Tongue (tissue), 2 donors: ENCODE measurements around the gene ACKR2. TPM values are rescaled to one million over a fixed set of nuclear protein-coding genes. Genes with fewer than 3 reads are reported as not detected.
"Not testable (repeated sequence)": the region's sequence is repeated elsewhere in the genome, so short reads cannot be mapped to it uniquely, and the experiment has no call there.

Source experiments
- DNase-seq: peaks from one replicate; pipeline ENCODE4 v3.0.0-alpha.2; 2015
- total RNA-seq: library from RNA; depleted of rRNA; stranded (reverse); fragments of >200 nt; gene quantifications from one replicate; pipeline ENCODE4 v1.2.3, GENCODE V29; 2014

ACKR2 gene
- total RNA-seq, 1 donor from 2014 or later: 2.2 TPM

DNA sequence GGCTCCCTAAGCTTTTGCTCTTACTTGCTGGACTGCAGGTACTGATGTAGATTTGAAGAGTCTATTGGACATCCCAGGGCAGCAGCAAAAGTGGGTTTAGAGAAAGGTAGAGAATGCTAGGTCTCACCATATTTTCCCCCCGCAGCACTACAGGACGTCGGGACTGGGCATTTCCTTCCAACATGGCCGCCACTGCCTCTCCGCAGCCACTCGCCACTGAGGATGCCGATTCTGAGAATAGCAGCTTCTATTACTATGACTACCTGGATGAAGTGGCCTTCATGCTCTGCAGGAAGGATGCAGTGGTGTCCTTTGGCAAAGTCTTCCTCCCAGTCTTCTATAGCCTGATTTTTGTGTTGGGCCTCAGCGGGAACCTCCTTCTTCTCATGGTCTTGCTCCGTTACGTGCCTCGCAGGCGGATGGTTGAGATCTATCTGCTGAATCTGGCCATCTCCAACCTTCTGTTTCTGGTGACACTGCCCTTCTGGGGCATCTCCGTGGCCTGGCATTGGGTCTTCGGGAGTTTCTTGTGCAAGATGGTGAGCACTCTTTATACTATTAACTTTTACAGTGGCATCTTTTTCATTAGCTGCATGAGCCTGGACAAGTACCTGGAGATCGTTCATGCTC lies 55.2 kb downstream of the ACKR2 start:
- DNase-seq: no peak

DNA sequence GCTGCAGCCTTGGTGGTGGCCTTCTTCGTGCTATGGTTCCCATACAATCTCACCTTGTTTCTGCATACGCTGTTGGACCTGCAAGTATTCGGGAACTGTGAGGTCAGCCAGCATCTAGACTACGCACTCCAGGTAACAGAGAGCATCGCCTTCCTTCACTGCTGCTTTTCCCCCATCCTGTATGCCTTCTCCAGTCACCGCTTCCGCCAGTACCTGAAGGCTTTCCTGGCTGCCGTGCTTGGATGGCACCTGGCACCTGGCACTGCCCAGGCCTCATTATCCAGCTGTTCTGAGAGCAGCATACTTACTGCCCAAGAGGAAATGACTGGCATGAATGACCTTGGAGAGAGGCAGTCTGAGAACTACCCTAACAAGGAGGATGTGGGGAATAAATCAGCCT lies 56.0 kb downstream of the ACKR2 start:
- DNase-seq: no peak

DNA sequence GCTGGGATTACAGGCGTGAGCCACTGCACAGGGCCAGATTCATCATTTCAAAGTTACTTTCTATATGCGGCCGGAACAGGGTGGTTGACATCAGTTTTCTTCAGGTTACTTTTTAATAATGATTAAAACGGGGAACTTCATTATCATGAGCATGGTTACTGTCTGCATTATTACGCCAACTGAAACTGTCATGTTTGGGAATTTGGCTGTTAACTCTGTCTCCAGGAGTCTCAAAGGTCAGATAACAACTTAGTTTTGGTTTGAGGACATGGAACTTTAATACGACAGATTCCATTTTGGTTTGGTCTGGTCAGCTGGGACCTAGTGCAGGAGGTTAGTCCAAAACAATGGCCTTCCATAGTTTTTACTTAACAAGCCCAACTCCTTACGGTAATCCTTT lies 57.9 kb downstream of the ACKR2 start:
- DNase-seq: no peak

DNA sequence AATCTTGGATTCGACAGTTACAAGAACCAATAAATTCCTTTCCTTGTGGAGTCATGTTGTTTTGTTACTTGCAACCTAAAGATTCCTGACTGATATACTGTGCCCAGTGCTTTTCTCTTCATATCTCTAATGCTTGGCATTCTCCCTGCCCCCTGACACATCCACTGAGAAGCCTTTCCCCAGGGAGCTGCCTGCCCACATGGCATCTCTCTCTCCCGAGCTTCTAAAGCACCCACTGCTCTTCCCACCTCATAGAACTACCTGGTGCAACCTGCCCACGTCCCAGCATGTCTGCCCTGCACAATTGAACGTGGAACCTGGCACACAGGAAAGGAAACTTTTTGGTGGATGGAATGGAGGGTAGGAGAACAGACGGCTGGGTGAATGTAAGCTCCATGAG lies 59.6 kb downstream of the ACKR2 start:
- no peak for DNase-seq

DNA sequence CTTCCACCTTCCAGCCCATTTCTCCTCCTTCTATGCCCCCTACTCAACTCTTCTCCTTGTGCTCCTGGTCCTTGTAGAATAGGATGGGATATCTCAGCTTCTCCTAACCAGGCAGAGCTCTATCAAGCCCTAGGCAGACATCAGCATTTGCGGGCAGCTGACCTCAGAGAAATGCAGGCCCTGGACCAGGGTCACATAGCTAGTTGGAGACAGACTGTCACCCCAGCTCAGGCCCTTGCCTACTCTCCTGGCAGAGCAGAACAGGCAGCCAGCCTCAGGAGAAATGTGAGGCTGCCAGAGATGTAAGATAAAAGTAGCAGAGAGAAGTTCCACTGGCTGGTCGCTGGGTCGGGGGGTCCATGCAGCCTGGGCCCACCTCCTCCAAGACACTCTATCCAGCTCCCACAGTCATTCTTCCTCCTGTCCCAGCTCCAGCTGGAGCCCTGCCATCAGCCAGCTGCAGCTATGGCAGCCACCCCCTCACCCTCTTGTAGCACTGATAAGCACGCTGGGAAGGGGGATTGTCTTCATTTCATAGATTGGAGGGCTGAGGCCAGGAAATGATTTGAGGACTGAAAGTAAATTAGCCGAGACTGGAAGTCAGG lies 62.4 kb downstream of the ACKR2 start:
- peak; percentile 81 for DNase-seq

DNA sequence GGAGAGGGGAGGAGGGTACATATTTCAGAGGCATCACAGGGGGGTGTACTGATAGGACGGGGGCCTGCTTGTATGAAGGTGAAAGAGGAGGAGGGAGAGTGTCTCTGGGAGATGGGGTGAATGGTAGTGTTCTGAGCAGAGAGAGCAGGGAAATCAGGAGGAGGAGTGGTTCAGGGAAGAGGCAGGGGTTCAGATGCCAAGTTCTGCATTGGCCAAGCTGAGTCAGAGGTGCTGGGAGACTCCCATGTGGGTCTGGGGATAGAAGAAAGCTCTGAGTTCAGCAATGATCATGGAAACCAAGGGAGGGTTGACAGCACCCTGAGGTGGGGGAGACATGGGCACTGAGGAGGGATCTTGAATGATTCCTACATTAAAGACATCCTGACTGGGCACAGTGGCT lies 63.5 kb downstream of the ACKR2 start:
- no peak for DNase-seq

DNA sequence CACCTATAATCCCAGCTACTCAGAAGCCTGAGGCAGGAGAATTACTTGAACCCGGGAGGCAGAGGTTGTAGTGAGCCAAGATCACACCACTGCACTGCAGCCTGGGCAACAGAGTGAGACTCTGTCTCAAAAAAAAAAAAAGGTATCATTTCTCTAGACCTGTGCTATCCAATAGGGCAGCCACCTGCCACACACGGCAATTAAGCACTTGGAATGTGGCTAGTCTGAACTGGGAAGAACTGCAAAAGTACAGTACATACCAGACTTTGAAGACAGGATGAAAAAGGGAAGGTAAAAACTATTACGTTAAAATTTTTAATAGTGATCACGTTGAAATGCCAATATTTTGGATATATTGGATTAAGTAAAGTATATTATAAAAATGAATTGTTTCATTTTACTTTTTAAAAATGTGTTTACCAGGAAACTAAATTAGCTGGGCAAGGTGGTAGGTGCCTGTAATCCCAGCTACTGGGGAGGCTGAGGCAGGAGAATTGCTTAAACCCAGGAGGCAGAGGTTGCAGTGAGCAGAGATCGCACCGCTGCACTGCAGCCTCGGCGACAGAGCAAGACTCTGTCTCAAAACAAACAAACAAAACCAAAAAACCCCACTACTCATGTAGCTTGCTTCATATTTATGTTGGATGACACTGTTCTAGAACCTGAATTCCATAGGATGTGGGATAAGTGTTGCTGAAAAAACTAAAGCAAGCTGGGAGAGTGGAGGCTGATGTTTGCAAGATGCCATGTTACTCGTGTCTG lies 64.2 kb downstream of the ACKR2 start:
- DNase-seq: no peak

DNA sequence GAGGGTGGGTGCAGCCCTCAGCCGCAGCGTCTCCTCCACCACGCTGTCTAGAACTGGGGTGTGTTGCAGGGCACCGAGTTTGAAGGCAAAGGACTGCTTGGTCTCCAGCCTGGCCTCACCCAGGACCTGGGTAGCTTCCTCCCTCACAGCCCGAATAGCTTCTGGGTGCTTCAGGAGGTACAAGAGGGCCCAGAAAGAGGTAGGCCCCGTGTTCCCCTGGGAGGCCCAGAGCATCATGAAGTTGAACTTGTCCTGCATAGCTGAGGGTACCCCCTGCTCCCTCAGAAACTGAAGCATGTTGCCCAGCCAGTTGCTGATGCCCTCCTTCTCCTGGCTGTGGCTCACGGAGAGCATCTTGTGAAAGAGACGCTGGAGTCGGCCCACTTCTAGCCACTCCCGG lies 65.5 kb downstream of the ACKR2 start:
- no peak for DNase-seq

DNA sequence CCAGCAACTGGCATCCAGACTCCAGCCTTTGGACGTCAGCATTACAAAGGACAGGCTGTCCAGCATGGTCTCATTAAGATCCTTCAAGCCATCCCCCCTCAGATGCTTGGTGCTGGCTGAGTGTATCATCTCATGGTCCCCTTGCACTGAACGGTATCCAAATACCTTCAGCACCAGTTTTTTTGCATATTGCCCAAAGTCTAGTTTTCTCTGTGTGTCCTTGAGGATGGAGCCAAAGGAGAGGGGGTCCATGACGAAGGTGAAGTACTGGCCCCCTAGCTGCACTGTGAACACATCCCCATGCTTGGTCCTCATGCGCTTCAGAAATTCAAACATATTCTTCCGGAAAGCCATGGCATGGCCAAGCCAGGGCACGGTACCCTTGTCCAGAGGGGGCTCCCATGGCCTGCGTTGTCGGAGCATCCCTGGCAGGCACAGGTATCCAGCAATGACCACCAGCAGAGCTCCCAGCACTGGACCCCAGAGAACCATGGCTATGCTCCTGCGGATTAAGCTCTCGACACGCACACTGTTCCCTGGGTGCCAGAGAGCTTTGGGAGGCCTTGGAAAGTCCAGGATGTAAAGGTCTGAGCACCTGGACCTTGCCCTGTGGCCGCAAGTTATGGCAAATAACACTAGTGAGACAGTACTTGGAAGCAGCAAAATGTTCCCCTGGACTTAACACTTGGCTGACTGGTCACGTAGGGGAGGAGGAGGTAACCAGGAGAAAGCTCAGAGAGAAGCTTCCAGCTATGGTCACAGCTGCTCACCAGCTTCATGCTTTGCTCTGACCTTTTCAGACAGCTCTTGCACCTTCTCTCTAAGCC lies 66.3 kb downstream of the ACKR2 start, which contains the start of gene CYP8B1:
Gene CYP8B1, minus strand, starts transcription at position 555 of the 827 bp plus-strand sequence. Its CDS starts 63 bp downstream, at position 492.
- DNase-seq: no peak

DNA sequence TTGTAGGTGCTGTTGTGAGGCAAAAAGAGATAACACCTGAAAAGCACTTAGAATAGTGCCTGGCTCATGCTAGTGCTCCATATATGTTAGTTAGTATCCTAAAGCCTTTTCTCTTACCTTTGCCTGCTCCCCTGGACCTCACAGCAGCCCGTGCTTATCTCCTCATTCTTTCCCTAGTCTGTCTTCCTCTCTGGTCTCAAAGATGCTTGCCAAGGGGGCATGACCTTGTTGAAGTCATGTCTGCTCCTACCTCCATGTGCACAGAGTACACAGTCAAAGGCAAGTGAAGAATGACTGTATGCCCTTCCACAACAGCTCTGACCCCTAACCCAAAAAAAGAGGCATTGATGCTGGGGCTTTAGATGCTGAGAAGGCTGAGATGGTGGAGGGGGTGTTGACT lies 67.2 kb downstream of the ACKR2 start:
- no peak for DNase-seq

DNA sequence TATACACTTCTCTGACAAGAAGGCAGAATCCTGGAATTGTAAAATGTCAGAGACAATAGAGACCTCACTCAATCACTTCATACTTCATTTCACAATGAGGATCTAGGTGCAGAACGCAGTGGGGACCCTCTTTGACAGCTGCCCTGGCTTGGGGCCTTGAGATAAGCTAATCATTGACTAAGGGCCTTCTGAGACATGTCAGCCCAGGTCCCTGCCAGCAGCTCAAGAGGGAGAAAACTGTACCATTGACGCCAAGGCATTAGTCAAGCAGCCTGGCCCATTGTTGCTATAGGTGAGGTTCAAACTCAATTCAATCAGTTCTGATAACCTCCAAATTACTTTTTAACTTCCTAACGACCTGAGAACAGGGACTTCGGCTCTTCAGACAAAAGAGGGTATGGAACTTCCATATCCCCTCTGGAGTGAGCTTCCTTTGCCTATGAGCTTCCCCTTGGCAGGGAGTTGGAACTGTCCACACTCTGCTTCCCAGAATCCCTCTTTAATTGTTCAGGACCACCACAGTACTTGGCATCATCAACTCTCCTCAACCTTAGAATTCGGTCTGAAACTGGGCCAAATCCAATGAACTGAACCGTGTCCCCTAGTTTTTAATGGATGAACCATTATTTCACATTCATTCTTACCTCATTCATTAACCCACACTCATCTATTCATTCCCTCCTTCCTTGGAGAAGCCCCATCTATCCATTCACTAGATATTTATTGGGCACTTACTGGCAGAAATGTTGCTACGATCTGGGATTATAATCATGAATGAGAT lies 67.9 kb downstream of the ACKR2 start:
- no peak for DNase-seq

DNA sequence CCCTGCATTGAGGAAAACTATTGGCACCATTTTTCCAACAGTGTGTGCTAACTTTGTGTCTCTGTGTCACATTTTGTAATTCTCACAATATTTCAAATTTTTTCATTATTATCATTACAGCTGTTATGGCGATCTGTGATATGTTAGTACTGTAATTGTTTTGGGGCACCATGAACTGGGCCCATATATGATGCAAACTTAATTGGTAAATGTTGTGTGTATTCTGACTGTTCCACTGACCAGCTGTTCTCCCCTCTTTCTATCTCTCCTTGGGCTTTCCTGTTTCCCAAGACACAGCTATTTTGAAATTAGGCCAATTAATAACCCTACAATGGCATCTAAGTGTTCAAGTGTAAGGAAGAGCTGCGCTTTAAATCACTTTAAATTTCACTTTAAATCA lies 68.6 kb downstream of the ACKR2 start:
- no peak for DNase-seq

DNA sequence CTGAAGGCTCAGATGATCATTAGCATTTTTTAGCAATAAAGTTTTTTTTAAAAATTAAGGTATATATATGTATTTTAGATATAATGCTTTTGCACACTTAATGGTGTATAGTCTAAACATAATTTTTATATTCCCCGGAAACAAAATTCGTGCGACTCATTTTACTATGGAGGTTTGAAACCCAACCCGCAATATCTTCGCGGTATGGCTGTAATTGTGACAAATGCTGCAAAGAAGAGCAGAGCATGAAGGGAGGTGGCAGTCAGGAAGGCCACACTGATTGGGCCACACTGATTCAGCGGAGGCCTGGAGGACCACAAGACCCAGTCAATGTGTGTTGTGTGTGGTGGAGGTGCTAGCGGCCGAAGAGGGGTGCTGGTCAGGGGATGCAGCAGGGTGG lies 70.9 kb downstream of the ACKR2 start:
- no peak for DNase-seq

DNA sequence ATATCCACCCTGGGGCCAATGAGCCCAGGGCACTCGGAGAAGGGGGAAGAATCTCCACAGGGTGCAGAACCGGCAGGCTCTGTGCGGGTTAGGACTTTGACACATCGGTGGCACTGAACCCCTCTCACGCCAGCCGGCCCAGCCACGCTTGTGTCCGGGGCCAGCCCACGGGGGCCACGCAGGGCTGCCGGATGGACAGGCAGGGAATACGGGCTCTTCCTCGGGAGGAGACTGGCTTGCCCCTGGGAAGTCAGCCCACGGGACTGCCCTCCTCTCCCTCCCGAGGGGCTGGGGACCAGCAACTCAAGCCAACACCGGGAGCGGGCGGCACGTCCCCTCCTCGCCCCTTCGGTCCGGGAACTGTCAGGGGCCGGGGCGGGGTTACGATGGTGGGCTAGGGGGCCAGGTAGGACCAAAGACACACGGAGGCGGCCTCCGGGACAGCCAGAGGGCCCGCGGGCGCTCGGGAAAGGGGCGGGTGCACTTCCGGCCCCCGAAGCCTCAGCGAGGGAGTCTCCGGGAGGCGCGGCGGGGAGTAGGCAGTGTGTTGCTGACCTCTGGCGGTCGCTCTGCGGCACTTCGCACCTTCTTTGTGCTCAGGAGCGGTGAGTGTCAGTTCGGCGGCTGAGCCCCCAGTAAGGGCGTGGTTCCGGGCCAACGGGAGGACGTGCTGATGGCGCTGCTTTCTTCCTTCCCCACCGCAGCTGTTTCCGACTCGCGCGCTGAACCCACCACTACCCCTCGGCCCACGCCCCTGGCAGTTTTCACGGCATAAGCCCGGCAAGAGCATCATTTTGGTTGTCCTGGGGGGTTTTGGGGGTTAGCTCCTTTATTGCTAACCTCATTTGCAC lies 71.6 kb downstream of the ACKR2 start:
- DNase-seq: peak; percentile 94

DNA sequence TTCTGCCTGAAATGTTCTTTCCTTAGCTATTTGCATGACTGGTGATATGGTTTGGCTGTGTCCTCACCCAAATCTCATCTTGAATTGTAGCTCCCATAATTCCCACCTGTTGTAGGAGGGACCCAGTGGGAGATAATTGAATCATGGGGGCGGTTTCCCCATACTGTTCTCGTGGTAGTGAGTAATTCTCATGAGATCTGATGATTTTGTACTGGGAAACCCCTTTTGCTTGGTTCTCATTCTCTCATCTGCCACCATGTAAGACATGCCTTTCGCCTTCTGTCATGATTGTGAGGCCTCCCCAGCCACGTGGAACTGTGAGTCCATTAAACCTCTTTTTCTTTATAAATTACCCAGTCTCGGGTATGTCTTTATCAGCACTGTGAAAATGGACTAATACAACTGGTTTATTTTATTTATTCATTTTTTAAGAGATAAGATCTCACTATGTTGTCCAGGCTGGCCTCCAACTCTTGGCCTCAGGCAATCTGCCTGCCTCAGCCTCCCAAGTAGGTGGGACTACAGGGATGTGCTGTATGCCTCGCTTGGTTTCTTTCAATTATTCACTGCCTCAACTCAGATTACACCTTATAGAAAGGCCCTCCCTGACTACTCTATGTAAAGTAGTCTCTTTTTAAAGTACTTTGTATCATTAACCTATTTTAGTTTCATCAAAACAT lies 74.1 kb downstream of the ACKR2 start:
- DNase-seq: not testable (repeated sequence)

DNA sequence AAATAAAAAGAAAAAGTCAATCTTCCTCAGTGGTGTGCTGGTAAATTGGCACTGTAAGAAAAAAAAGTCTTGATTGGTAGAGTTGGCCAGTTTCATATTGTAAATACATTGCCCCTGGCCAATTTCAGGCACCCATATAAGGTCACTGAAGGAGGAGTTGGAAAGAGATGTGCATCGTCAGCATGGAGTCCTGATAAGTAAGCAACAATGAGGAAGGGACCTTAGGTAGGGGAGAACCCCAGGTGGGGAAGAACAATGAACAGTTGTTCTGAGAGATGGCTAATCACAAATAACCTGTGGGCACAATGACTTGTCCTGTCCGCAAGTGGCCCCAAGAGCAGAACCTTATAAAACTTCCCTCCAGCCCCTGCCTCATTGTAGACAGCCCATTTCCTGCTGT lies 75.1 kb downstream of the ACKR2 start:
- DNase-seq: no peak

DNA sequence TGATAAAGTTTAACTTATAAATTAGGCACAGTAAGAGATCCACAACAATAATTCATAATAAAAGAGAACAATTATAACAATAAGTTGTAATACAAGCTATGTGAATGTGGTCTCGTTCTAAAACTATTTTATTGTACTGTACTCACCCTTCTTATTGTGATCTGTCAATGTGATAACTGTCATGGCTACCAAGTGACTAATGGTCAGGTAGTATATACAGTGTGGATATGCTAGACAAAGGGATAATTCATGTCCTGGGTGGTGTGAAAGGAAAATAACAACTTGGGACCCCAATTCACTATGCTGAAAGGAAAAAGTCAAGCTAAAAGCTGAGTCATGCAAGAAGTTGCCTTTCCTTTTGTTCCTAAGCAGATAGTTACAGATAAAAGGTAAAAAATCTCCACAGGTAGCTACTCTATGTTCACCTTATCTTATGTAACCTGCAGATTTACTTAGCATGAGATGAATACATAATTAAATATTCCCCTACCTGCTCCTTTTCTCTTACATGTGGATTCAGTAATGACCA lies 77.1 kb downstream of the ACKR2 start:
- no peak for DNase-seq

DNA sequence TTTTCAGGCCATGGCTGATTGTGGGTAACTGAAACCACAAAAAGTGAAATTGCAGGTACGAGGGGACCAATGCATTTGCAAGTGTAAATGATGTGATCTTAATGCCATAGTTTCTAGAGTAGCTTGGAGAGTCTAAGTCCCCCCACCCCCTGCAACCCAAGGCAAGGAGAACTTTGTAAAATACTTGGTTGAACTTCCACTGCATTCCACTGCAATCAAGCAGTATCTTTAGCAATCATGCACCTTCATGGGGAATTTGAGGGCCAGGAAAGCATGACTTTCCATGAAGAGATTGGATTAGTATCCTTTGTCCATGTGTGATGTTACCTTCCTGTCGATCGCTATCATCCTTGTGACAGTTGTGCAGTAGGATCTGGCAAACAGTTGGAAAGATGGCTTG lies 77.8 kb downstream of the ACKR2 start:
- DNase-seq: no peak

DNA sequence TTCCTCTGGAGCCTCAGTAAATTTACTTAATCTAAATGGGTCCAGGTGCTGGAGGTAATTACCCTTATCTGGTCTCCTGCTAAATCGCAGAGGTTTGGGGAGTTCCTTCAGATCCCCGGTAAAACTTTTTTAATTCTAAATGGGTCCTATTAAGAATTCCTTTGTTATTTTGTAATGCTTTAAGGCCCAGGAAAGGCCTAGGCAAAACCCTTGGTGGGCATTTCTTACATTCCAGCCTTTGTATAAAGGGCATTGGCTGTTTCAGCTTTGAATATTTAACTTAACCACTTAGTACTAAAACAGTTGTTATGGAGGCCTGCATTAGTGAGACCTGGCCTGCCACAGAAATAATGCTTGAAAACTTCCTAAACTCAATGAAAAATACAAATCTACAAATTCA lies 81.8 kb downstream of the ACKR2 start:
- DNase-seq: no peak

DNA sequence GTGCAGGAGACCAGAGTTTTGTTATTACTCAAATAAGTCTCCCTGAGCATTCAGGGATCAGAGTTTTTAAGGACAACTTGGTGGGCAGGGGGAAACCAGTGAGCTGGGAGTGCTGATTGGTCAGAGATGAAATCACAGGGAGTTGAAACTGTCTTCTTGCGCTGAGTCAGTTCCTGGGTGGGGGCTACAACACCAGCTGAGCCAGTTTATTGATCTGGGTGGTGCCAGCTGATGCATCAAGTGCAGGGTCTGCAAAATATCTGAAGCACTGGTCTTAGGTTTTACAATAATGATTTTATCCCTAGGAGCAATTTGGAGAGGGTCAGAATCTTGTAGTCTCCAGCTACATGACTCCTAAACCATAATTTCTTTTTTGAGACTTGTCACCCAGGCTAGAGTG lies 82.9 kb downstream of the ACKR2 start:
- DNase-seq: no peak
